ENCODE results near the gene TPM4. TPM values are rescaled to one million over a fixed set of nuclear protein-coding genes. Genes with fewer than 3 reads are reported as not detected.

The TPM4 gene
- total and polyA plus RNA-seq, 2 of the 8 experiments (the other 6 are each of a cell fraction or from before 2014, with no cell fraction given): 160 to 359 TPM

DNA sequence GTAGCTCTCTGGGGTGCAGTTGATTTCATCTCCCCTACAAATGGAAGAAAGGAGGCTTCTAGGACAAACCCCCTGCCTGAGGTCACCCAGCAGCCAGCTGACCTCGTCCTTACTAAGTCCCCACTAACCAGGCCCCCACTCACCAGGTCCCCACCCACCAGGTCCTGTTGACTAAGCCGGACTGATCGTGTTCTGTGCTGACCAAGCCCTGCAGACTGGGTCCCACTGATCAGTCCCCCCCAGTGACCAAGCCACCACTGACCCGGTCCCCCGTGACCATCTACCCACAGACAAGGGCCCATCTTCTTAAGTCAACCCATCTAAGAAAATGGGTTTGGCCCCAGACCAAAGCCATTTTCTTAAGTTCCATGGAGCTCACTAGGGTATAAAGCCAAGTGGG is 36.8 kb upstream of the TPM4 start (continued):
- TF ChIP-seq SUZ12 (IDR thresholded peaks at IDR 0.05; ENCODE audit: low read length): no peak
- TF ChIP-seq TBP (IDR thresholded peaks at IDR 0.05; ENCODE audit: low read depth, low read length): no peak
- TF ChIP-seq GABPA (IDR thresholded peaks at IDR 0.05; ENCODE audit: borderline replicate concordance, insufficient read depth, low read length): no peak
